Mesothelial cell of epicardium (in vitro differentiated cells): ENCODE measurements around the gene EFEMP1. TPM values are rescaled to one million over a fixed set of nuclear protein-coding genes. Genes with fewer than 3 reads are reported as not detected.
"Not testable (repeated sequence)": the region's sequence is repeated elsewhere in the genome, so short reads cannot be mapped to it uniquely, and the experiment has no call there.

Experiments
- DNase-seq, 2 experiments: peaks; one replicate each; pipeline ENCODE4 v3.0.0; 2021; ENCODE audit warnings: low spot score in 2 of 2; ENCODE audit not compliant: unreplicated experiment in 2 of 2
- H3K27ac Mint-ChIP-seq: 2 replicates; pipeline ENCODE4 v1.8.0; 2021; ENCODE audit warnings: mixed read lengths
- H3K27me3 Mint-ChIP-seq: 2 replicates; pipeline ENCODE4 v1.8.0; 2021; ENCODE audit warnings: low read depth, mixed read lengths
- H3K36me3 Mint-ChIP-seq: 2 replicates; pipeline ENCODE4 v1.8.0; 2021; ENCODE audit warnings: mixed read lengths
- H3K4me1 Mint-ChIP-seq: 2 replicates; pipeline ENCODE4 v1.8.0; 2021; ENCODE audit warnings: mixed read lengths
- H3K4me3 Mint-ChIP-seq: 2 replicates; pipeline ENCODE4 v1.8.0; 2021; ENCODE audit warnings: mild to moderate bottlenecking, moderate library complexity, mixed read lengths
- H3K9me3 Mint-ChIP-seq: 2 replicates; pipeline ENCODE4 v1.8.0; 2021; ENCODE audit warnings: mixed read lengths
- CTCF ChIP-seq: fragments of 200-600 bp; sonication (generic); IDR thresholded peaks from one replicate; pipeline ENCODE4 v1.5.0; 2021; ENCODE audit warnings: antibody characterized with exemption; ENCODE audit not compliant: unreplicated experiment
- total RNA-seq: library from RNA; stranded (reverse); gene quantifications from 3 replicates; pipeline ENCODE4 v1.2.1, GENCODE V29; 2021

Gene EFEMP1
- total RNA-seq, 1 donor from 2014 or later = 38.1 TPM

- DNase-seq = no peak
- no peak for TF ChIP-seq CTCF
- Mint-ChIP-seq H3K27ac (no peak overlapping the region), H3K4me3 (no peak overlapping the region), H3K27me3 (peaks cover 3% of the 10 kb centered on the region), H3K4me1 (no peaks in the 10 kb centered on the region), H3K36me3 (peaks cover 4% of the 10 kb centered on the region), H3K9me3 (peaks cover 40% of the 10 kb centered on the region)
Measured at GRCh38 chr2:55827855-55828254, 95.7 kb downstream of the EFEMP1 start.

DNA sequence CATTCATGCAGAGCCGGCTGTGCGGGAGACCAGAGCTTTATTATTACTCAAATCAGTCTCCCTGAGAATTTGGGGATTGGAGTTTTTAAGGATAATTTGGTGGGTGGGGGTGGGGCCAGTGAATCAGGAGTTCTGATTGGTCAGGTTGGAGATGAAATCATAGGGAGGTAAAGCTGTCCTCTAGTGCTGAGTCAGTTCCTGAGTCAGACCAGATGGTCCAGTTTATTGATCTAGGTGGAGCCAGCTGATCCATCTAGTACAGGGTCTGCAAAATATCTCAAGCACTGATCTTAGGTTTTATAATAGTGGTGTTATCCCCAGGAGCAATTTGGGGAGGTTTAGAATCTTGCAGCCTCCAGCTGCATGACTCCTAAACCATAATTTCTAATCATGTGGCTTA lies 96.2 kb downstream of the EFEMP1 start:
- not testable (repeated sequence) for H3K4me1 Mint-ChIP-seq, DNase-seq, H3K27ac Mint-ChIP-seq, H3K27me3 Mint-ChIP-seq, H3K36me3 Mint-ChIP-seq, H3K4me3 Mint-ChIP-seq
- peaks cover 37% of the 10 kb centered on the region for H3K9me3 Mint-ChIP-seq

DNA sequence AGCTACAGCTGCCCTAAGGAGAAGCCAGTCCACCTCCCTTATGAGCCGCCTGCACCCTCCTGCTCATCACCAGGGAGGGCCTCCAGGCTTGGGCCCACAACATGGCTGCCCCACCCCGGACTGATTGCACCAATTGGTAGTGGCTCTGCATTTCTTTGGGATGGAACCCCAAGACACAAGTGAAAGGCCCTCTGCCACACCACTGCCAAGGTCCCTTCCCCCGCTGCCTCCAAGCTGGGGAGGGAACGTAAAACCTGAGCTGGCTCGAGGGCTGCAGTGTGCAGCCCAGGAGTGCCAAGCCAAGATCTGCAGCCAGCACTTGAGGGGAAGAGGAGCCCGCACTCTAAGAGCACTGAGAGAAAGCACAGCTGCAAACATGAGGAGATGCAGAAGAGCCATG lies 97.3 kb downstream of the EFEMP1 start:
- Mint-ChIP-seq H3K4me3 (no peak overlapping the region), H3K4me1 (no peaks in the 10 kb centered on the region), H3K27me3 (peaks cover 3% of the 10 kb centered on the region), H3K27ac (no peak overlapping the region), H3K36me3 (peaks cover 4% of the 10 kb centered on the region), H3K9me3 (peaks cover 35% of the 10 kb centered on the region)
- no peak for TF ChIP-seq CTCF
- DNase-seq = no peak

DNA sequence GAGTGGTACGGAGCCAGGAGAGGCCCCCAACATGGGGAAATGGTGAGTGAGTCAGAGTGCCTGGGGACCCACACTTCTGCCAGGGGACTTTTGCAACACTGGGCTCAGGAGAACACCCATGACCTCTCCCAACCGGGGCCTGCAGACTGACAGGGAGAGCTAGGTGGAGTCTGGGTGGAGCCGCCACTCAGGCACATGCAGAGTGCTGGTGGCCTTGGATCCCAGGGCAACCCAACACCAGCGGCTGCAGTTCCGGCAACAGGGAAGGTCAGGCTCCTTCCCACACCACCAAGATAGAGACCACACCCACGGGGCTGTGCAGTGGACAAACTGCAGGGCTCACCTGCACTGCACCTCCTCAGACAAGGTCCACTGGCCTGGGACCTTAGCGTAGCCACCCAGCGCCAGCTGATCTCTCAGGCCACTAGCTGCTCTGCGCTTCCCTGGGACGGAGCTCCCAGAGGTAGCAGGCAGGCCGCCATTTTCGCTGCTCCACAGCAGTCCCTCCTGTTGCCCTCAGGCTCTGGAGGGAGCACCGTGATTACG lies 99.0 kb downstream of the EFEMP1 start:
- peaks cover 29% of the 10 kb centered on the region for H3K9me3 Mint-ChIP-seq
- H3K27me3 Mint-ChIP-seq = no peaks in the 10 kb centered on the region
- TF ChIP-seq CTCF = no peak
- H3K4me3 Mint-ChIP-seq = no peak overlapping the region
- H3K36me3 Mint-ChIP-seq = peaks cover 4% of the 10 kb centered on the region
- no peaks in the 10 kb centered on the region for H3K4me1 Mint-ChIP-seq
- DNase-seq = no peak
- H3K27ac Mint-ChIP-seq = no peak overlapping the region

Other genes with a start within 250 kb of the EFEMP1 start
- gene PNPT1, start 229.9 kb downstream of the EFEMP1 start, total RNA-seq = 21.9 to 28.3 TPM (median 26.5 TPM) in 3 replicates